GM18519 (cell line): ENCODE measurements around the gene OR3A1.
"Not testable (repeated sequence)": the region's sequence is repeated elsewhere in the genome, so short reads cannot be mapped to it uniquely, and the experiment has no call there.

Experiments
- ATAC-seq: cut with Tn5 transposase; IDR thresholded peaks from one replicate; pipeline ENCODE4 v1.9.1; 2021; ENCODE audit warnings: mild to moderate bottlenecking, moderate library complexity; ENCODE audit not compliant: unreplicated experiment, low FRiP score

The OR3A1 gene

GRCh38 chr17:3298260-3298659 lies at the start of gene OR3A1:
TSS of gene OR3A1 (minus strand) at chr17:3298360. CDS start at chr17:3292582, 5,778 bp downstream.
- no peak for ATAC-seq

GRCh38 chr17:3342782-3343181 lies 44.6 kb upstream of the OR3A1 start:
- not testable (repeated sequence) for ATAC-seq

- no peak for ATAC-seq
Measured at GRCh38 chr17:3335876-3336275, 37.7 kb upstream of the OR3A1 start.

- ATAC-seq, result no peak
Measured at GRCh38 chr17:3318336-3318735, 20.2 kb upstream of the OR3A1 start.

GRCh38 chr17:3316836-3317235 lies 18.7 kb upstream of the OR3A1 start:
- ATAC-seq, result no peak

- no peak for ATAC-seq
Measured at GRCh38 chr17:3308603-3309002, 10.4 kb upstream of the OR3A1 start.

- no peak for ATAC-seq
Measured at GRCh38 chr17:3295632-3296031, 2.5 kb downstream of the OR3A1 start.

- ATAC-seq, result not testable (repeated sequence)
Measured at GRCh38 chr17:3293548-3293947, 4.6 kb downstream of the OR3A1 start.

GRCh38 chr17:3282901-3283300 lies 15.3 kb downstream of the OR3A1 start:
- no peak for ATAC-seq

- ATAC-seq, result no peak
Measured at GRCh38 chr17:3276126-3276525, 22.0 kb downstream of the OR3A1 start.

GRCh38 chr17:3271072-3271848 lies 26.9 kb downstream of the OR3A1 start:
- ATAC-seq, result no peak

GRCh38 chr17:3260600-3260999 lies 37.6 kb downstream of the OR3A1 start:
- no peak for ATAC-seq

GRCh38 chr17:3260163-3260562 lies 38.0 kb downstream of the OR3A1 start:
- ATAC-seq, result no peak

- no peak for ATAC-seq
Measured at GRCh38 chr17:3256575-3256974, 41.6 kb downstream of the OR3A1 start.

- ATAC-seq, result not testable (repeated sequence)
Measured at GRCh38 chr17:3249013-3249412, 49.1 kb downstream of the OR3A1 start.

GRCh38 chr17:3244841-3245240 lies 53.3 kb downstream of the OR3A1 start:
- not testable (repeated sequence) for ATAC-seq

- ATAC-seq, result not testable (repeated sequence)
Measured at GRCh38 chr17:3241044-3241443, 57.1 kb downstream of the OR3A1 start.
